GM12864 (cell line): ENCODE data around the gene FOLR3.

ENCODE experiments used
- DNase-seq: peaks from one replicate; pipeline ENCODE4 v3.0.0-alpha.2; 2011; ENCODE audit warnings: low read depth
- H3K4me3 ChIP-seq: 2 replicates; pipeline ENCODE4 v1.5.1; 2011; ENCODE audit warnings: mild to moderate bottlenecking, low read depth, low read length, control low read depth
- CTCF ChIP-seq: IDR thresholded peaks from 2 replicates; pipeline ENCODE4 v1.5.1; 2011; ENCODE audit warnings: low read depth, mild to moderate bottlenecking, moderate library complexity, low read length, control low read depth, inconsistent platforms; ENCODE audit errors: missing control alignments

Gene FOLR3

GRCh38 chr11:72123117-72123653 lies 12.3 kb upstream of the FOLR3 start:
- DNase-seq: no peak
- TF ChIP-seq CTCF: no peak
- H3K4me3 ChIP-seq: no peak overlapping the region

- TF ChIP-seq CTCF: no peak
- no peak for DNase-seq
- H3K4me3 ChIP-seq: no peak overlapping the region
Measured at GRCh38 chr11:72124046-72124445, 11.5 kb upstream of the FOLR3 start.

- DNase-seq: no peak
- no peak overlapping the region for H3K4me3 ChIP-seq
- TF ChIP-seq CTCF: no peak
Measured at GRCh38 chr11:72125956-72126355, 9.6 kb upstream of the FOLR3 start.

- no peak for TF ChIP-seq CTCF
- no peak overlapping the region for H3K4me3 ChIP-seq
Measured at GRCh38 chr11:72127923-72128322, 7.6 kb upstream of the FOLR3 start.

GRCh38 chr11:72129381-72129780 lies 6.1 kb upstream of the FOLR3 start:
- TF ChIP-seq CTCF: no peak
- DNase-seq: no peak
- H3K4me3 ChIP-seq: no peak overlapping the region

More at GRCh38 chr11:72127923-72128322, 7.6 kb upstream of the FOLR3 start:
- DNase-seq: no peak

- DNase-seq: no peak
- H3K4me3 ChIP-seq: no peak overlapping the region
- TF ChIP-seq CTCF: no peak
Measured at GRCh38 chr11:72132646-72133045, 2.9 kb upstream of the FOLR3 start.

- no peak overlapping the region for H3K4me3 ChIP-seq
- no peak for TF ChIP-seq CTCF
- no peak for DNase-seq
Measured at GRCh38 chr11:72135891-72136683, 562 bp downstream of the FOLR3 start.
